Ishikawa (cell line): ENCODE results near the gene NOB1.

Experiments used
- CEBPB ChIP-seq: IDR thresholded peaks from 2 replicates; pipeline ENCODE4 v1.6.1; 2012
- CREB1 ChIP-seq: IDR thresholded peaks from 2 replicates; pipeline ENCODE4 v1.6.1; 2012; ENCODE audit warnings: low read depth
- EGR1 ChIP-seq: IDR thresholded peaks from 2 replicates; pipeline ENCODE4 v1.6.1; 2012
- EP300 ChIP-seq: IDR thresholded peaks from 2 replicates; pipeline ENCODE4 v1.6.1; 2012; ENCODE audit warnings: borderline replicate concordance
- FOXM1 ChIP-seq: IDR thresholded peaks from 2 replicates; pipeline ENCODE4 v1.6.1; 2012; ENCODE audit warnings: low read depth, borderline replicate concordance
- NFIC ChIP-seq: IDR thresholded peaks from 2 replicates; pipeline ENCODE4 v1.6.1; 2012
- RAD21 ChIP-seq: IDR thresholded peaks from 2 replicates; pipeline ENCODE4 v1.6.1; 2012; ENCODE audit warnings: low read depth
- TAF1 ChIP-seq: IDR thresholded peaks from 2 replicates; pipeline ENCODE4 v1.6.1; 2012; ENCODE audit warnings: low read depth, mild to moderate bottlenecking
- TCF12 ChIP-seq: IDR thresholded peaks from 2 replicates; pipeline ENCODE4 v1.6.1; 2012; ENCODE audit warnings: low read depth
- TEAD4 ChIP-seq: IDR thresholded peaks from 2 replicates; pipeline ENCODE4 v1.6.1; 2012
- YY1 ChIP-seq: IDR thresholded peaks from 2 replicates; pipeline ENCODE4 v1.6.1; 2012; ENCODE audit warnings: low read depth
- ZBTB7A ChIP-seq: IDR thresholded peaks from 2 replicates; pipeline ENCODE4 v1.6.1; 2012; ENCODE audit warnings: low read depth
- TF ChIP-seq, protein P1 (sequence below): IDR thresholded peaks from 2 replicates; pipeline ENCODE4 v1.6.1; 2012; ENCODE audit warnings: low read depth, mild to moderate bottlenecking
- TF ChIP-seq, protein P2 (sequence below): IDR thresholded peaks from 2 replicates; pipeline ENCODE4 v1.6.1; 2012
- TF ChIP-seq, protein P3 (sequence below): IDR thresholded peaks from 2 replicates; pipeline ENCODE4 v1.6.1; 2012

NOB1 gene

DNA sequence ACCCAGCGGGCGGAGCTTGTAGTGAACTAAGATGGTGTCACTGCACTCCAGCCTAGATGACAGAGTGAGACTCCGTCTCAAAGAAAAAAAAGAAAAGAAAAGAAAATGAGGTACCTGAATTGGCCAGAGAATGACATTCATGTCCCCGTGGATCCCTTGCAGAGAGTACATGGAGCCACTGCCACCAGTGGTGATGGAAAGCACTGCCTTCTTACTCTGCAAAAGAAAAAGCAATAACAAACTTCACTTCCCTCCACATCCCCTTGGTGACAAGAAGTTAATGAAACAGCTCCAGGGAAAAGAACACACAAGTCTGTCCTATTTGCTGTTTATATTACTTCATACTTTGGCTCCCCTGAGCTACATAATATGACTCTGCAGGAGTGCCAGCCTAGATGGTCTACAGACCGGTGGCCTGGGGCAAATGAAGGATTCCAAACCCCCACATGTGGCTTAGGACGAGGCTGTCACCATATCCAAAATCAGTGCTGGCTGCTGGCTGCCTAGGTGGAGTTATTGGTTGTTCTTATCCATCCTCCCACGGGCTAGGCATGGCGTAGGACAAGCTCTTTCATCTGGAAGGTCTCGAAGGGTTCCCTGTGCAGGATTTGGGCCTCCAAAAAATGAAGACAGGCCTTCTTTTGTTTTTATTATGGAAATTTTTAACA is 41.7 kb downstream of the NOB1 start:
- TF ChIP-seq FOXM1: no peak
- TF ChIP-seq ZBTB7A: no peak
- no peak for TF ChIP-seq TEAD4
- no peak for TF ChIP-seq NFIC
- TF ChIP-seq, protein P1, sequence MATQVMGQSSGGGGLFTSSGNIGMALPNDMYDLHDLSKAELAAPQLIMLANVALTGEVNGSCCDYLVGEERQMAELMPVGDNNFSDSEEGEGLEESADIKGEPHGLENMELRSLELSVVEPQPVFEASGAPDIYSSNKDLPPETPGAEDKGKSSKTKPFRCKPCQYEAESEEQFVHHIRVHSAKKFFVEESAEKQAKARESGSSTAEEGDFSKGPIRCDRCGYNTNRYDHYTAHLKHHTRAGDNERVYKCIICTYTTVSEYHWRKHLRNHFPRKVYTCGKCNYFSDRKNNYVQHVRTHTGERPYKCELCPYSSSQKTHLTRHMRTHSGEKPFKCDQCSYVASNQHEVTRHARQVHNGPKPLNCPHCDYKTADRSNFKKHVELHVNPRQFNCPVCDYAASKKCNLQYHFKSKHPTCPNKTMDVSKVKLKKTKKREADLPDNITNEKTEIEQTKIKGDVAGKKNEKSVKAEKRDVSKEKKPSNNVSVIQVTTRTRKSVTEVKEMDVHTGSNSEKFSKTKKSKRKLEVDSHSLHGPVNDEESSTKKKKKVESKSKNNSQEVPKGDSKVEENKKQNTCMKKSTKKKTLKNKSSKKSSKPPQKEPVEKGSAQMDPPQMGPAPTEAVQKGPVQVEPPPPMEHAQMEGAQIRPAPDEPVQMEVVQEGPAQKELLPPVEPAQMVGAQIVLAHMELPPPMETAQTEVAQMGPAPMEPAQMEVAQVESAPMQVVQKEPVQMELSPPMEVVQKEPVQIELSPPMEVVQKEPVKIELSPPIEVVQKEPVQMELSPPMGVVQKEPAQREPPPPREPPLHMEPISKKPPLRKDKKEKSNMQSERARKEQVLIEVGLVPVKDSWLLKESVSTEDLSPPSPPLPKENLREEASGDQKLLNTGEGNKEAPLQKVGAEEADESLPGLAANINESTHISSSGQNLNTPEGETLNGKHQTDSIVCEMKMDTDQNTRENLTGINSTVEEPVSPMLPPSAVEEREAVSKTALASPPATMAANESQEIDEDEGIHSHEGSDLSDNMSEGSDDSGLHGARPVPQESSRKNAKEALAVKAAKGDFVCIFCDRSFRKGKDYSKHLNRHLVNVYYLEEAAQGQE: no peak
- TF ChIP-seq, protein P2, sequence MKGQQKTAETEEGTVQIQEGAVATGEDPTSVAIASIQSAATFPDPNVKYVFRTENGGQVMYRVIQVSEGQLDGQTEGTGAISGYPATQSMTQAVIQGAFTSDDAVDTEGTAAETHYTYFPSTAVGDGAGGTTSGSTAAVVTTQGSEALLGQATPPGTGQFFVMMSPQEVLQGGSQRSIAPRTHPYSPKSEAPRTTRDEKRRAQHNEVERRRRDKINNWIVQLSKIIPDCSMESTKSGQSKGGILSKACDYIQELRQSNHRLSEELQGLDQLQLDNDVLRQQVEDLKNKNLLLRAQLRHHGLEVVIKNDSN: no peak
- TF ChIP-seq, protein P3, sequence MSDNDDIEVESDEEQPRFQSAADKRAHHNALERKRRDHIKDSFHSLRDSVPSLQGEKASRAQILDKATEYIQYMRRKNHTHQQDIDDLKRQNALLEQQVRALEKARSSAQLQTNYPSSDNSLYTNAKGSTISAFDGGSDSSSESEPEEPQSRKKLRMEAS: no peak
- TF ChIP-seq TAF1: no peak
- TF ChIP-seq CEBPB: no peak
- no peak for TF ChIP-seq EP300

DNA sequence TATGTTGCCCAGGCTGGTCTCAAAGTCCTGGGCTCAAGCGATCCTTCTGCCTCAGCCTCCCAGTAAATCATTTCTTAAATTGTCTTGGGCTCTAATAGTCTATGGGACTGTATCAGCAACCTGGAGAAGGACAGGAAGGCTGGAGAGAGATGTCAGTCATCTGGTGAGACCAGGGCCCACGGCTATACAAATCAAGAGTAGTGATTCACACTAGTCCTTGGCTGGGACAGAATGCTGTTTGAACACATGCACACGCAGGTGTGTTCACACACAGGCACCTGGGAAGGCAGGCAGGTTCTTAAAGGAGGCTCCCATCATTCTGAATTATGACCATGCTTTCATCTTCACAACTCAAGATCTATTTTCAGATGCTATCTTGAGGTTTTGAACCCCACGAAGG is 42.4 kb downstream of the NOB1 start:
- TF ChIP-seq ZBTB7A (no peak), YY1 (no peak), RAD21 (no peak), NFIC (no peak), EGR1 (no peak), TAF1 (no peak), FOXM1 (no peak), CREB1 (no peak), TEAD4 (no peak), EP300 (no peak), CEBPB (no peak)
- TF ChIP-seq, protein P2: no peak
- TF ChIP-seq, protein P3: no peak
- TF ChIP-seq, protein P1: no peak

DNA sequence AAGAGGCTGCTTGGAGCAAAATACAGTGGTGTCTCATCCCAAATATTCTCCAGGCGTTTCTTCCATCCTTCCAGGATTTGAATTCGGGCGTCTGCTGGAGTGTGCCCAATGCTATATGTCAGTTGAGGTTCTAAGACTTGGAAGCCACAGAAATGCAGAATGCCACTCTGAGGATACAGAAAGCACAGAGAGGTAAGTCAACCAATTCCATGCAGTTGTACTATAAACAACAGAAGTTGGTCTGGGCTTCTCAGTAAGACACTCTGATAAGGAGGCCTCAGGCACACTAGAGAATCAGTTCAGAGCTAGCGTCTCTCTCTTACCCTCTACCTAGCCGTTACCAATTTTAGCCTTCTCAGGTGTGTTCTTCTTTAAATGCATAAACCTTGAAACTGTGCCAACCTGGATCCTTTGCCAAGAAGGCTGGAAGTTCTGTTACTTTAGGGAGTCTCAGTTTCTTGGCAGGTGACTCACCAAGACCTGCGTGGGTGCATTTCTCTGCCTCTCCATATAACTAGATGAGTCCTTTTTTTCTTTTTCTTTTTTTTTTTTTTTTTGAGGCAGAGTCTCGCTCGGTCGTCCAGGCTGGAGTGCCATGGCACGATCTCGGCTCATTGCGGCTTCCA is 43.5 kb downstream of the NOB1 start:
- TF ChIP-seq, protein P3: peak; percentile 43; the same call in 1 of the 2 replicates
- TF ChIP-seq ZBTB7A (no peak), NFIC (peak; percentile 95), EP300 (no peak), TEAD4 (peak; percentile 26; the same call in 1 of the 2 replicates), FOXM1 (peak; percentile 22; the same call in 1 of the 2 replicates), EGR1 (peak; percentile 95), TCF12 (peak; percentile 57; the same call in 1 of the 2 replicates)

DNA sequence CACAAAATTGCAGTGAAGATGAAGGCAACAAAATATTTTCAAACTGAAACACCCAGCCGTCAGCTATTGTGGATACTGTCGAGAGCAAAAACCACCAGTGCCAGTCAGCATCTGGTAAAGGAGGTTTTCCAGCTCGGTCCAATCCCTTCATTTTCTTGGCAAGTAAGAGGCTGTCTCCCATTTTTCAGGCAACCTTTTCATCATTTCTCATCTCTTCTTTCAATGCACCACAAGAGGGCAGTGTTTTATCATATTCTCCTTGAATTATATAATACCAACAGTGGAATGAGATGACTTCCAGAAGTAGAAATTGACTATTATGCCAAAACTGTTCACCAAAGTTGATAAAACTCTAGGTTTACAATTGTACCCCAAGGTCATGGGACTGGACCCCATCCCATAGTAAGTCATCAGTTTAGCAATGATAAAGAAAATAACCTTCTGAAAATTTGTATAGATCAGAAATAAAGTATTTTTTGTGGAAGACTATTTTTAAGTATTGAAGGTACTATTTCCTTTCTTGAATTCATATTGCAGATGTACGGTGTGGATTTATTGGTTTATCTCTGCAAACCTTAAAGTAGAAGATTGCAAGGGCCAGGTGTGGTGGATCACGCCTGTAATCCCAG is 45.2 kb downstream of the NOB1 start:
- TF ChIP-seq, protein P3: no peak
- no peak for TF ChIP-seq CREB1
- TF ChIP-seq ZBTB7A: no peak
- peak; percentile 71 for TF ChIP-seq RAD21
- TF ChIP-seq, protein P1: no peak
- no peak for TF ChIP-seq YY1
- TF ChIP-seq CEBPB: no peak
